ENCODE measurements around the gene FBXO39.
"Not testable (repeated sequence)": the region's sequence is repeated elsewhere in the genome, so short reads cannot be mapped to it uniquely, and the experiment has no call there.

Gene FBXO39

GRCh38 chr17:6775871-6776405 is at the start of gene FBXO39:
Gene FBXO39, plus strand, starts transcription at chr17:6776215. Its CDS starts 3,654 bp downstream, at chr17:6779869.
- DNase-seq (ENCODE audit: low read depth), result no peak
- TF ChIP-seq CTCF (conservative IDR thresholded peaks at IDR 0.05; ENCODE audit: control insufficient read depth, insufficient read depth, low read depth, low read length), result no peak
- no peak within 1 kb of the TSS for H3K4me3 ChIP-seq (ENCODE audit: control insufficient read depth, low read depth, low read length)

- H3K4me3 ChIP-seq (ENCODE audit: control insufficient read depth, low read depth, low read length), result no peak overlapping the region
- no peak for DNase-seq (ENCODE audit: low read depth)
- no peak for TF ChIP-seq CTCF (conservative IDR thresholded peaks at IDR 0.05; ENCODE audit: control insufficient read depth, insufficient read depth, low read depth, low read length)
Observed at GRCh38 chr17:6729531-6729930, 46.5 kb upstream of the FBXO39 start.

GRCh38 chr17:6746665-6747064 is 29.4 kb upstream of the FBXO39 start:
- H3K4me3 ChIP-seq (ENCODE audit: control insufficient read depth, low read depth, low read length); DNase-seq (ENCODE audit: low read depth): not testable (repeated sequence)

GRCh38 chr17:6748617-6749016 is 27.4 kb upstream of the FBXO39 start:
- no peak overlapping the region for H3K4me3 ChIP-seq (ENCODE audit: control insufficient read depth, low read depth, low read length)
- no peak for TF ChIP-seq CTCF (conservative IDR thresholded peaks at IDR 0.05; ENCODE audit: control insufficient read depth, insufficient read depth, low read depth, low read length)
- DNase-seq (ENCODE audit: low read depth), result no peak

- no peak overlapping the region for H3K4me3 ChIP-seq (ENCODE audit: control insufficient read depth, low read depth, low read length)
- peak; percentile 17 for TF ChIP-seq CTCF (conservative IDR thresholded peaks at IDR 0.05; ENCODE audit: control insufficient read depth, insufficient read depth, low read depth, low read length)
- DNase-seq (ENCODE audit: low read depth), result peak; percentile 32
Observed at GRCh38 chr17:6749519-6749918, 26.5 kb upstream of the FBXO39 start.

GRCh38 chr17:6752068-6752909 is 23.7 kb upstream of the FBXO39 start:
- DNase-seq (ENCODE audit: low read depth), result peak; percentile 100
- H3K4me3 ChIP-seq (ENCODE audit: control insufficient read depth, low read depth, low read length), result no peak overlapping the region
- TF ChIP-seq CTCF (conservative IDR thresholded peaks at IDR 0.05; ENCODE audit: control insufficient read depth, insufficient read depth, low read depth, low read length), result no peak

- no peak for TF ChIP-seq CTCF (conservative IDR thresholded peaks at IDR 0.05; ENCODE audit: control insufficient read depth, insufficient read depth, low read depth, low read length)
- no peak overlapping the region for H3K4me3 ChIP-seq (ENCODE audit: control insufficient read depth, low read depth, low read length)
- peak; percentile 87 for DNase-seq (ENCODE audit: low read depth)
Observed at GRCh38 chr17:6753006-6753445, 23.0 kb upstream of the FBXO39 start.

Measured in fibroblast of mammary gland (primary cell).